Stimulated activated CD8-positive, alpha-beta memory T cell treated with anti-CD3 and anti-CD28 coated beads, Interleukin-4, amount 100 ng/mL, for 48 hours (primary cell): ENCODE measurements around the gene TMEM39B.
"Not testable (repeated sequence)": the region's sequence is repeated elsewhere in the genome, so short reads cannot be mapped to it uniquely, and the experiment has no call there.

Source experiments
- DNase-seq: peaks from one replicate; pipeline ENCODE4 v3.0.0-alpha.2; 2020

Gene TMEM39B

DNA sequence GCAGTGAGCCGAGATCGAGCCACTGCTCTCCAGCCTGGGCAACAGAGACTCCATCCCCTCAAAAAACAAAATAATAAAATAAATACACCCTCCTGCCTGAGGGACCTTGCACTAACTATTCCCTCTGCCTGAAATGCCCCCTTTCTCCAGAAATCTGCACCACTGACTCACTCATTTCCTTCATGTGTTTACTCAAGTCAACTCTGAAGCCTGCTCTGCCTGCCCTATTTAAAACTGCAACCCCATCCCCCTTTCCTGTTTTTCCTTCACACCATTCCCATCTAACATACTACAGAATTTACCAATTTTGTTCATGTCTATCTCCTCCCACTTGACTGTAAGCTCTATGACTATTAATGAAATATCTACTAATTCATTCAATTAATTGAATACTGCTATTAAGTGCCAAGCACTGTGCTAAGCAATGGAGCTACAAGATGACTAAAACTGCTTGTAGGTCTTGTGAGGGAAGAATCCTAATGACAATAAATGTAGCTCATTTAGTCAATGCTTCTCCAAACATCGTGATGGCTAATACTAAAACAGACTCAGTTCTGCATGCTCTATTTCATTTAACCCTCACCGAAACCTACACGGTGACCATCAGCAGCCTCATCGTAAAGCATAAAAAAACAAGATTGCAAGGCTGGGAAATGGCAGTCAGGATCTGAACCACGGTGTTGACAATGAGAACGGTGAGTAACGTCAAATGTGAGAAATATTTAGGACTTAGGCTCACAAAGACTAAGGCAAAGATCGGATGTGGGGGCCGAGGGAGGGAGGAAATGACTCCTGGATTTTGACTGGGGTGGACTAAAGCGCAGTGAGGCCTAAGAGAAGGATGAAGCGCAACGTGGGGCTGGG lies 749 bp upstream of the TMEM39B start:
- DNase-seq: no peak

DNA sequence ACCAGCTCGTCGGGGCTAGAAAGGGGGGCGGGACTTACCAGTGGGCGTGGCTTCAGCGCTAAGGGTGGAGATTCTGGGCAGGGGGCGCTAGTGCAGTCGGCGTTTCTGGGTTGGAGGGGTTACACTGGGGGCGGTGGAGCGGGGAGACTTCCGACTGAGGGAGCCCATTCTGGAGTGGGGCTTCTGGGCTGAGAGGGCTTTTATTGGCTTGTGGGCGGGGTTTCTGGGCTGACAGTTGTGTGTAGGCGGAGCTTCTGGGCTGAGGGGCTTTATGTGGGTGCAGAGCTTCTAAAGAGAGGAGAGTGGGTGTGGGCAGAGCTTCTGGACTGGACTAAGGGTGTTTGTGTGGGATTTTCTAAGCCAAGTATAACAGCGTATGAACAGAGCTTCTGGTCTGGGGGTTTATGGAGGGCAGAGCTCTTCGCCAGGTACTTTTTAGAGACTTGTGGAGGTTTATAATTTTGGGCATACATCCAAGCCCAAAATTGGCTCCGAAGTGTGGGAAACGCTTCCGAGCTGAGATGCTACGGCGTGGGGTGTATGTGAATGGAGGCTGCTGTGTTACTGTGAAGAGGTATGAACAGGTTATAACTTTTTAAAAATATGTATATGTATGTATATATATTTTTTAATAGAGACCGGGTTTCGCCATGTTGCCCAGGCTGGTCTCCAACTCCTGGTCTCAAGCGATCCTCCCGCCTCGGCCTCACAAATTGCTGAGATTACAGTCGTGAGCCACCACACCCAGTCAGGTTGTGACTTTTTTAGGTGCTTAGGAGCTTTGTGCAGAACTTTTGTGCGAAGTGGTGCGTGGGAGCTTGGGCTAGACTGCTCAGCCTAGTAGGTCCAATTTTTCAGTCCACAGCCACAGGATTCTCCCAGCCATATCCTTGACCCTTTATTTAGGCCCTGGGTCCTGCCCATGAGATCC lies 825 bp downstream of the TMEM39B start:
- no peak for DNase-seq

DNA sequence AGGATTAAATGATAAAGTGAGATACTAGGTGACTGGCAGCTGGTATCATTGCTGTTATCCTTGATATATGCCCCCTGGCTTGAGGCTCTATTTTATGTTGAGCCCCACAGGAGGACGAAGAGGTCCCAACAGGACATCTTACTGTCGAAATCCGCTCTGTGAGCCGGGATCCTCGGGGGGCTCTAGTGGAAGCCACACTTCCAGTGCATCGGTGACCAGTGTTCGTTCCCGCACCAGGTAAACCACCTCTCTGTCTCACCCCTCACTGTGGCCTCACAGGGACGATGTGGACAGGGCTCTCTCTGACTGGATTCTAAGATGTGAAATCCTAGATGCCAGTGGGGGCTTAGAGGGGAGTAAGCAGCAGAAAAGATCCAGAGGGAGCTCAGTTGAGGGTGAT lies 2.1 kb downstream of the TMEM39B start:
- DNase-seq: no peak

DNA sequence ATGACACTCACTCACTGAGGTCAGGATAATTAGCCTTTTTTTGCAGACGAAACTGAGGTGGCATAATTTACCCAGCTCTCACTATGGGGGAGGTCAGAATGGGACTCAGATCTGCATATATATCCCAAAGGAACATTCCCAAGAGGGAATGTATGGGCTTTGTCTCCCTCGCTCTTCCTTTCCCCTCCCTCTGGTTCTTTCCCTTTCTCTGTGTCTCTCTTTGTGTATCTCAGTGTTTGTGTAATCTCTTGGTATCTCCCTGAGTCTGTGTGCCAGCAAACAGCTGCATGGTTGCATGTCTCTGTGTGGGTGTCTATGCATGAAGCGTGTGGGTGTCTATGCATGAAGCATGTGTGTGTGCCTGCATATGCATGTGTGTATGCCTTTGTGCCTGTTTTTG lies 4.7 kb downstream of the TMEM39B start:
- no peak for DNase-seq

DNA sequence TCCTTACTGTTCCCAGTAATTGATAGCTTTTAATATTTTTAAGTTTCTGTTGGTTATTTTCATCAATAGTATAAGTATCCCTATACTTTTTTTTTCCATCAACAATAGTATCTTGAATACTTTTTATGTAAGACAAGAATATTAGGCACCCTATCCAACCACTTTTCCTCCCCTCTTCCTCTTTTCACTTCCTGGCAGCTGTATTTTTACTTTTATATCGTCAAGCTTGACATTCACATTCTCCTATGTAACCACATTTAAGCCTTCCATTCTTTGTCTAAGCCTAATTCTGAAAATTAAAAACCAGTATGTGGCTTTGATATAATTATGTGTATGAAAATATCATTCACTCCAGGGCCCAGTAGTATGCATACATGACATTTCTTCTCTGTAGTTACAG lies 9.3 kb downstream of the TMEM39B start:
- no peak for DNase-seq

DNA sequence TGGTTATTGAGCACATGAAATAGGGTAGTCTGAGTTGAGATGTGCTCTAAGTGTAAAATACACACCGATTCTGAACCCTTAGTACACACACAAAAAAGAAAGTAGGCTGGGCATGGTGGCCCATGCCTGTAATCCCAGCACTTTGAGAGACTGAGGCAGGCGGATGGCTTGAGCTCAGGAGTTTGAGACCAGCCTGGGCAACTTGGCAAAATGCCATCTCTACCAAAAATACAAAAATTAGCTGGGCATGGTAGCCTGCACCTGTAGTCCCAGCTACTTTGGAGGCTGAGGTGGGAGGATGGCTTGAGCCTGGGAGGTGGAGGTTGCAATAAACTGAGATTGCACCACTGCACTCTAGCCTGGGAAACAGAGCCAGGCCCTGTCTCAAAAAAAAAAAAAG lies 13.6 kb downstream of the TMEM39B start:
- DNase-seq: not testable (repeated sequence)

DNA sequence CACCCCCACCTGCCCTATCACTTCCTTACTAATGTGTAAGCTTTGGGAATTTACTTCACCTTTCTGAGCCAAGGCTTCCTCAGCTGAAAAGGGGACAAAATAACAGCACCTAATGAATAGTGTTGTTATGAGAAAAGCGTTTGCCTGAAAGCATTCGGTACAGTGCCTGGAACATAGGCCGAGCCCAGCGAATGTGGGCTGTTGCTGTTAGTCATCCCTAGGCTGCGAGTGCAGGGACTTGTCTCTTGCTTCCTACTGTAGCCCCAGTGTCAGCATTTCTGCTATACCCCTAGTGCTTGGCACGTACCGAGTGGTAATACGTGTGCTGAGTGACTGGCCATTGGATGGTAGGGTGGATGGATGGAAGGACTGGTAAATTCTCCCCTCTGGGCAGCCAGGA lies 18.4 kb downstream of the TMEM39B start:
- DNase-seq: no peak

DNA sequence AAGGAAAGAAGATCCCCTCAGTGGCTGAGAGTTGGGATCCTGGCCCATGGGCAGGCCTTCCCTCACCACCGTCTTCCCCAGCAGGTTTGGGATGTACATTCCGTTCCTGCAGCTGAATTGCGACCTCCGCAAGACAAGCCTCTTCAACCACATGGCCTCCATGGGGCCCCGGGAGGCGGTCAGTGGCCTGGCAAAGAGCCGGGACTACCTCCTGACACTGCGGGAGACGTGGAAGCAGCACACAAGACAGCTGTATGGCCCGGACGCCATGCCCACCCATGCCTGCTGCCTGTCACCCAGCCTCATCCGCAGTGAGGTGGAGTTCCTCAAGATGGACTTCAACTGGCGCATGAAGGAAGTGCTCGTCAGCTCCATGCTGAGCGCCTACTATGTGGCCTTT lies 18.9 kb downstream of the TMEM39B start:
- no peak for DNase-seq

DNA sequence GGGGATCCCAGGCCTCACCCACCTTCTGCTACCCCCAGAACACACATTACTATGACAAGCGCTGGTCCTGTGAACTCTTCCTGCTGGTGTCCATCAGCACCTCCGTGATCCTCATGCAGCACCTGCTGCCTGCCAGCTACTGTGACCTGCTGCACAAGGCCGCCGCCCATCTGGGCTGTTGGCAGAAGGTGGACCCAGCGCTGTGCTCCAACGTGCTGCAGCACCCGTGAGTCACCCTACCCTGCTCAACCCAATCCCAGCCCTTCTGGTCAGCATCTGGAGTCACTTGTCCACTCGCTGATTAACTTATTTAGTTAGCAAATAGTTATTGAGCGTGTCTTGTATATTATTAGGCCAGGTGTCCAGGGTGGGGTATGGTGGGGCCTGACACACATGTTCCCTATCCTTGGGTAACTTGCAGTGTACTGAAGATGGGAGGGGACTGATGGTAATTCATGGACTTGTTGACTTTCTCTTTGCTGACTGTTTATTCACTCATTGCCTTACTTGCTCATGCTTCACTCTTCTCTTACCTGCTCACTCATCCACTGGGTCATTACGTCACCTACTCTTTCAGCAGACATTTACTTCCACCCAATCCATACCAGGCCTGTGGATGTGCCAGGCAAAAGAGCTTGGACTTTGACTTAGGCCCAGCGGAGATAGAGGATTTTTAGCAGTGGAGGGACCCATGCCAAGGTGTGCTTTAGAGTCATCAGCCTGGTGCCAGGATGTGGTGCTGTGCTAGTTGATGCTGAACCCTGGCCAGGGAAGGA lies 22.2 kb downstream of the TMEM39B start:
- no peak for DNase-seq

DNA sequence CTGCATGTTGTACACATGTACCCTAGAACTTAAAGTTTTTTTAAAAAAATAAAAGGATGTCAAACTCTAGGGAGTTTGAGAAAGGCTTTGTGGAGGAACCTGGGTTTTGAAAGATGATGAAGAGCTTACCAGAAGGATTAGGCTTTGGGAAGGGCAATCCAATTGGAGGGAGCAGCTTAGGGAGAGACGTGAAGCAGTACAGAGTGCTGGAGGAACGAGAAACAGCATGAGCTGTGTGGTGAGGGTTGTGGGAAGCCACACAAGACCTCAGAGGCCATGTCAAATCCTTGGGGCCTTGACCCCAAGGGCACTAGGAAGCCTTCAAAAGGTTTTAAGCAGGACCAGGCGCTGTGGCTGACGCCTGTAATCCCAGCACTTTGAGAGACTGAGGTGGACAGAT lies 26.7 kb downstream of the TMEM39B start:
- DNase-seq: no peak

DNA sequence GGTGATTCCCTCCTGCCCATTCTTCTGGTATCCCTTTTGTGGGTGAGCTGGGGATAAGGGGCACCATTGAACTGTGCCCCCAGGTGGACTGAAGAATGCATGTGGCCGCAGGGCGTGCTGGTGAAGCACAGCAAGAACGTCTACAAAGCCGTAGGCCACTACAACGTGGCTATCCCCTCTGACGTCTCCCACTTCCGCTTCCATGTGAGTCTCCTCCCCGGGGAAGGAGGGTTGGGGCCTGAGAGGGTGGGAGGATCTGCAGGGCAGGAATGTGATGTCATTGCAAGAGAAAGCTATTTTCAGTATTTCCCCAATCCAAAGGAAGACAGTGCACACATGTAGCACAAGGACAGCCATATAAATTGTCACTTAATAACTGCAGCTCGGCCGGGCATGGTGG lies 27.6 kb downstream of the TMEM39B start:
- no peak for DNase-seq

DNA sequence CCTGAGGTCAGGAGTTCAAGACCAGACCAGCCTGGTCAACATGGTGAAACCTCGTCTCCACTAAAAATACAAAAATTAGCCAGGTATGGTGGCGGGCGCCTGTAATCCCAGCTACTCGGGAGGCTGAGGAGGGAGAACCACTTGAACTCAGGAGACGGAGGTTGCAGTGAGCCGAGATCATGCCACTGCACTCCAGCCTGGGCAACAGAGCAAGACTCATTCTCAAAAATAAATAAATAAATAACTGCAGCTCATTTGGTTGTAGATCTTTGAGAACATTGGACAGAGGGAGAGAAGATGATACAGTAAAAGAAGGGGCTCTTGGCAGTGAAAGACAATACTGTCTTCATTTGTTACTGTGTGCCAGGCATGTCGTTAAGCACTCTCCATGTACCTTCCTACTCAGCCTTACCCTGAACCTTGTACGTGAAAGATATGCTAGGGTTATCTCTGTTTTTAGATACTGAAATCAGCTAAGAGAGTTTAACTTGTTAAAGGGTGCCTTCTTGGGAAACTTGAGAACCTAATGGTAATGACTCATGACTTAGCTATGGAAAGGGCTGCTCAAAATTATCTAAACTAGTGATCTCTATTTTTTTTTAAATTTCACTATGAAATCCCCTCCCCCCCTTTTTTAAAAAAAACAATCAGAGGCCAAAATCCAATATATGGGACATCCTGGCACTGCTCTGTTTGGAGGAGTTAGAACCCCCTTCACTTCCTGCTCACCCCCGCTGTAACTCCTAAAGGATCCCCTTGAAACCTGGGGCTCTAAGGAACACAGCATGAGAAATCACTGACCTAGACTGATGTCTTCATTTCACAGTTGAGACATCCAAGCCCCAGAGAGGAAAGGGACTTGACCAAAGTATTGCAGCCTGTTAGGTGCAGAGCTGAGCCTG lies 28.3 kb downstream of the TMEM39B start:
- no peak for DNase-seq

DNA sequence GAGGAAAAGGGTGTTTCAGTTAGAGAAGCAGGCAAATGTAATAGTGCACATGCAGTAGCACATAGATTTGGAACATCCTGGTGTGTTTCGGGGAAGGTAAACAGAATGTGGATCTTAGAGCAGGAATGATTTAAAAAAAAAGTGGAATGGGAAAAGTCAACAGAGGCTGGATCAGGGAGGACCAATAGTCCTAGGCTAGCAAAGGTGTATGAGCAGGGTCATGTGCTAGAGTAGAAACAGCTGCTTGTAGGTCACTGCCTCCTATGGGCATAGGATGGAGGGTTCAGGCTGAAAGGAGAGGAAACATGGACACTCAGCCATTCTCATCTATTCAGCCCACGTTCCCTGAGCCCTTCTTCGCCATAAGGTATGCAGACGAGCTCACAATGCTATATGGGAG lies 31.4 kb downstream of the TMEM39B start:
- no peak for DNase-seq

DNA sequence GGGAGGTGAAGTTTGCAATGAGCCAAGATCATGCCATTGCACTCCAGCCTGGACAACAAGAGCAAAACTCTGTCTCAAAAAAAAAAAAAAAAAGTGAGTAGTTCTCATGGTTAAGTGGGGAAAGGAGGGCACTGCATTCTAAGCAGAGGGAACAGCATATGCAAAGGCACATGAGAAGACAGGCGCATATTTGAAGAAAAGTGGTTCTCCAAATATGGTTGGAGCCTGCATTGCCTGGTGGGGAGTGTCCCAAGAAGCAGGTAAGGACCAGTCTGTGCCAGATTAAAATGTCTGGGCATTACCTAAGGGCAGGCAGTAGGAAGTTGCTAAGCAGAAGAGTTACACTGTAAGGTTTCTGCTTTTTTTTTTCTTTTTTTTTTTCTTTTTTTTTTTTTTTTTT lies 32.6 kb downstream of the TMEM39B start:
- DNase-seq: no peak

DNA sequence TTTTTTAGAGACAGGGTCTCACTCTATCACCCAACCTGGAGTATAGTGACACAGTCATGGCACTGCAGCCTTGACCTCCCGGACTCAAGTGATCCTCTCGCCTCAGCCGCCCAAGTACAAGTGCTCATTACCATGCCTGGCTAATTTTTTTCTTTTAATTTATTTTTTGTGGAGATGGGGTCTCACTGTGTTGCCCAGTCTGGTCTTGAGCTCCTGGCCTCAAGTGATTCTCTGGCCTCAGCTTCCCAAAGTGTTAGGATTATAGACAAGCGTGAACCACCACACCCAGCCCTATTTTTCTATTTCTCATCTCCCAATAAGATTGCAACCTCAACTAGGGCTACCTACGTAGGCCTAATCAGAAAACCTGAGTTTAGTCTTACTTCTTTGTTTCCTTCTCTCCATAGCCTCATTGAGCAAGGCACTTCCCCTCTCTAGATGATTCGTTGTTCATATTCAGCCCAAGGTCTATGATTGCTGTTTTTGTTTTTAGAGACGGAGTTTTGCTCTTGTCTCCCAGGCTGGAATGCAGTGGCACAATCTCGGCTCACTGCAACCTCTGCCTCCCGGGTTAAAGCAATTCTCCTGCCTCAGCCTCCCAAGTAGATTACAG lies 34.0 kb downstream of the TMEM39B start:
- no peak for DNase-seq

DNA sequence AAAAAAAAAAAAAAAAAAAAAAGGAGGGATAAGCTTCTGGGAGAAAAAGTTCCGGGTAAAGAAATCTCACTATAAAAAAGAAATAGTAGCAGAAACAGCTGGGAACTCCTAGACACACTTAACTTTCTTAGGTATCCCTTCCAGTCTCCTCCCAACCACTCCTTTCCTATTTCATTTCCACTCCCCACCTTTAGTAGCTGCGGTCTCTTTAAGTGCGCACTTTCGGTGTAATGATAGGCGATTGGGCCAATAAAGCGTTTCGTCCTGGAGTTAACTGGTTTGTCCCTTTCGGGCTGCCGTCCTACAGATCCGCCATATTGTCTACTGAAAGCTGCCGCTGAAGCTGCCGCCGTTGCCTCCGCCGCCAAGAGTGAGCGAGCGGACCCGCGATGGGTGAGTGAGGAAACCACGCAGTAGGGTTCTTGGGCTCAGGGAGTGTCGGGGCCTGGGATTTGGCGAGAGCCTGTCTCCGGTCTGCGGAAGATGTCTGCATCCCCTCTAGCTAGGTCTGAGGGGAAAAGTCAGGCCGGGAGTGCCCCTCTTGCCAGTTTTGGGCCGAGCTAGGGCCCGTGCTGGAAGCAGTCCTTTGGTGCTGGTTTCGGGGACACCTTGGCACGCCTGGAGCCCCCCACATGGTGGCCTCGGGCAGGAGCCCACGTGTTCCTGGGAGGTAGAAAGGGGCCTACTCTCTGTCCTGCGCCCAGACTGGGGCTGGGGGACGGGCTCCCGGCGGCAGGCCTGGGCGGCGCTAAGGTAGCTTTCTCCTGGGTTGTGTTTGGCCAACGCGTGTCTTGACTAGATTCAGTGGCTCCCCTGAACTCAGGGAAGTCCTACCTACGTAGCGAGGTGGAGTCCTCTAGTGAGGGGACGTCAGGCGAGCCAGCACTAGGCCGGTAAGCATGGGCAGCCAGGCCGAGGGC lies 35.3 kb downstream of the TMEM39B start, which contains the start of gene KPNA6:
Gene KPNA6, plus strand, starts transcription at position 315 of the 920 bp plus-strand sequence. Its CDS starts 75 bp downstream, at position 390.
- peak; percentile 90 for DNase-seq

DNA sequence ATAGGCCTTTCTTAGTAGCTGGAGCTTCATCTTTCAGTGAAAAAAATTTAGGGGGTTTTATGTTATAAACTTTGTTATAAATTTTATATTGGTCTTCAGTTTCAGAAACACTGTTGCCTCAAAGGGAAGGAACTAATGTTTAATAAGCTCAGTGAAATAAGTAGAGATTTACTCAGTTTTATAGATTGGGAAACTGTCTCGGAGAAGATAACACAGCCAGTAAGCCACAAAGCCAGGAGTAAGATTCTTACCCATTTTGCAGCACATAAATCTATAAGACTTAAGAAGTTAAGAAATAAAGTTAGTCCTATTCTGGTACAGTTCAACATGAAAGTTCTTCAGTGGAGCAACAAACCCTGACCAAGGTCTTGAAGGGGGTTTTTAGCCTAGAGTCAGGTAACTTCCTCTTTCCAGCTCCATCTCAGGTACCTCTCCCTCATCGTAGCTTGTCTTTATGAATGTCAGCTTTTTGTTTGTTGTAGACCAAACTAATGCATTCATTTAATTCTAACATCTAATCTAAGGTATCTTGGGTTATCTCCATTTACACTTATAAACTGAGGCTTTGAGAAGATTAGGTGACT lies 38.4 kb downstream of the TMEM39B start:
- DNase-seq: no peak

DNA sequence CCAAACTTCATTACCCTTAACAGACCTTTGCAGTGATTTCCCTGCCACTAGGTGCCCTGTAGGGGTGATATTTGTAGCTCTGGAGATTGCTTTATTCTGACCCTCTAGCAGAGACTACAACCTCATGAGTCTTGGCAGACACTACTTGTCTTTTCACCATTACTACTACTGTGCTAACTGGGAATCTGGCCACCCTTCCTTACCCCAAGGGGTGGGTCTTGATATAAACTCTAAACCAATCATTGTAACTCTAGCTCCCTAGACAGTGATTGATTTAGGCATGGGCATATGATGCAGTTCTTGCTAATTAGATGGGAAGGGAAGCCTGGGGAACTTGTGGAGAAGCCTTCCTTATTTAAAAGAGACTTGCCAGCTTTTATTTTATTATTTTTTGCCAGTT lies 39.0 kb downstream of the TMEM39B start:
- no peak for DNase-seq

DNA sequence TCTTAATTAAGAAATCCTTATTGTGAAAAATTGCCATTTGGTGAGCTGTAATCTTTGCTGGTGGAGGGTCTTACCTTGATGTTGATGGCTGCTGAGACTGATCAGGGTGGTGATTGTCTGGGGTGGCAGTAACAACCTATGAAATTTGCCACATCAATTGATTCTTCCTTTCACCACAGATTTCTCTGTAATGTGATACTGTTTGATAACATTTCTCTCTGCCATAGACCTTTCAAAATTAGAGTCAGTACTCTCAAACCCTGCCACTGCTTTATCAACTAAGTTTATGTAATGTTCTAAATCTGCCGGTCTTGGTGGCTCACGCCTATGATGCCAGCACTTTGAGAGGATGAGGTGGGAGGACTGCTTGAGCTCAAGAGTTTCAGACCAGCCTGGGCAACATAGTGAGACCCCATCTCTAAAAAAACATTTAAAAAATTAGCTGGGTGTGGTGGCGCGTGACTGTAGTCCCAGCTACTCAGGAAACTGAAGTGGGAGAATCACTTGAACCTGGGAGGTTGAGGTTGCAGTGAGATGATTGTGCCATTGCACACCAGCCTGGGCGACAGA lies 40.2 kb downstream of the TMEM39B start:
- peak; percentile 32 for DNase-seq

DNA sequence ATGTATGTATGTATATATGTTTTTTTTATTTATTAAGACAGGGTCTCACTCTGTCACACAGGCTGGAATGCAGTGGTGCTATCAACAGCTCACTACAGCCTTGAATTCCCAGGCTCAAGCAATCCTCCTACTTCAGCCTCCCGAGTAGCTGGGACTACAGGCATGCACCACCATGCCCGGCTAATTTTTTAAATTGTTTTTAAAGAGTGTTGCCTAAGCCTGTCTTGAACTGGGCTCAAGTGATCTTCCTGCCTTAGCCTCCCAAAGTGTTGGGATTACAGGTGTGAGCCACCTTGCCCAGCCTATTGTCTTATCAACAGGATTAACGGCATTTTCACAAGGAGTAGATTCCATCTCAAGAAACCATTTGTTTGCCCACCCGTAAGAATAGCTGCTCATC lies 40.7 kb downstream of the TMEM39B start:
- not testable (repeated sequence) for DNase-seq
